Astrocyte of the spinal cord (primary cell): ENCODE results near the gene EVA1B.

Experiments used
- DNase-seq: peaks from one replicate; pipeline ENCODE4 v3.0.0; 2011; ENCODE audit warnings: low read depth, low spot score
- H3K4me3 ChIP-seq: 2 replicates; pipeline ENCODE4 v1.5.1; 2011; ENCODE audit warnings: low read depth, mild to moderate bottlenecking, low read length, moderate library complexity
- in situ Hi-C: cut with HindIII; loops from 2 replicates; pipeline ENCODE4 v1.10.0; 2017; ENCODE audit warnings: low sequenced_read_pairs
- TF ChIP-seq, protein P1 (sequence below): IDR thresholded peaks from 2 replicates; pipeline ENCODE4 v1.5.1; 2012; ENCODE audit warnings: low read depth, mild to moderate bottlenecking, low read length, inconsistent platforms

EVA1B gene

DNA sequence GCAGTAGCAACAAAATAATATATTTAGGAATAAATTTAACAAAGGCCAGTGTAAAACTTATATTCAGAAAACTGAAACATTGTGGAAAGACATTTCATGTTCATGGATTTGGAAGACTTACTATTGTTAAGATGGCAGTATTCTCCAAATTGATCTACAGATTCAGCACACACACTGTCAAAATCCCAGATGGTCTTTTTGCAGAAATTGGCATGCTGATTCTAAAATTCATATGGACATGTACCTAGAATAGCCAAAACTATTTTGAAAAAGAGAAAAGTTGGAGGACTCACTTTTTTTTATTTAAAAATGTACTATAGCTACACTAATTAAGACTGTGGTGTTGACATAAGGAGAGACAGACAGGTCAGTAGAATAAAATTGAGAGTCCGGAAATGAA lies 49.2 kb downstream of the EVA1B start:
- DNase-seq, result no peak
- TF ChIP-seq, protein P1, sequence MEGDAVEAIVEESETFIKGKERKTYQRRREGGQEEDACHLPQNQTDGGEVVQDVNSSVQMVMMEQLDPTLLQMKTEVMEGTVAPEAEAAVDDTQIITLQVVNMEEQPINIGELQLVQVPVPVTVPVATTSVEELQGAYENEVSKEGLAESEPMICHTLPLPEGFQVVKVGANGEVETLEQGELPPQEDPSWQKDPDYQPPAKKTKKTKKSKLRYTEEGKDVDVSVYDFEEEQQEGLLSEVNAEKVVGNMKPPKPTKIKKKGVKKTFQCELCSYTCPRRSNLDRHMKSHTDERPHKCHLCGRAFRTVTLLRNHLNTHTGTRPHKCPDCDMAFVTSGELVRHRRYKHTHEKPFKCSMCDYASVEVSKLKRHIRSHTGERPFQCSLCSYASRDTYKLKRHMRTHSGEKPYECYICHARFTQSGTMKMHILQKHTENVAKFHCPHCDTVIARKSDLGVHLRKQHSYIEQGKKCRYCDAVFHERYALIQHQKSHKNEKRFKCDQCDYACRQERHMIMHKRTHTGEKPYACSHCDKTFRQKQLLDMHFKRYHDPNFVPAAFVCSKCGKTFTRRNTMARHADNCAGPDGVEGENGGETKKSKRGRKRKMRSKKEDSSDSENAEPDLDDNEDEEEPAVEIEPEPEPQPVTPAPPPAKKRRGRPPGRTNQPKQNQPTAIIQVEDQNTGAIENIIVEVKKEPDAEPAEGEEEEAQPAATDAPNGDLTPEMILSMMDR, result no peak
- no peak overlapping the region for H3K4me3 ChIP-seq
- in situ Hi-C loops, result no loop called here

DNA sequence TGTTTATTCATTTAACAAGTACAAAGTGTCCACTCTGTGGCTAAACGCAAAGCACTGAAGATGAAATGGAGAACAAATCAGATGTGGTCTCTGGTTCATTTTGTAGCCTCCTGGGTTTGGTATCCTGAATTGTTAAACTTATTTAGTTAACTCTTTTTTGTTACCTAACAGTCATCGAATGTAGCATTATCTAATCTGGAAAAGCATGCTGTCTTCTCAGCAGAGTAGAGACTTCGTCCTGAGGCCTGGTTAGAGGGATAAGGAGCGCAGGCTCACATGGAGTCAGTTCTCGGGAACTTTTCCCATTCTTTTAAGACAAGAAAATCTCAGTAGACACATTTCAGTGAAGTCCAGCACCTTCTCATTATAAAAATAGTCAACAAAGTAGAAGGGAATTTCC lies 50.4 kb downstream of the EVA1B start:
- TF ChIP-seq, protein P1, result no peak

More for the DNA sequence above, 50.4 kb downstream of the EVA1B start:
- no peak overlapping the region for H3K4me3 ChIP-seq
- no peak for DNase-seq
- in situ Hi-C loops, result no loop called here
